Dedifferentiated amniotic fluid mesenchymal stem cell (primary cell): ENCODE data around the gene AMDHD2.

Source experiments
- DNase-seq: peaks from one replicate; pipeline ENCODE4 v3.0.0-alpha.2; 2016; ENCODE audit errors: extremely low spot score

The AMDHD2 gene

GRCh38 chr16:2517954-2518605, 2.1 kb upstream of the AMDHD2 start:
- no peak for DNase-seq

- no peak for DNase-seq
Observed at GRCh38 chr16:2518823-2519710, 1.1 kb upstream of the AMDHD2 start.

GRCh38 chr16:2519711-2520080, 475 bp upstream of the AMDHD2 start:
- no peak for DNase-seq

- DNase-seq: no peak
Observed at GRCh38 chr16:2520784-2521531, 787 bp downstream of the AMDHD2 start.

- no peak for DNase-seq
Observed at GRCh38 chr16:2523801-2524231, 3.6 kb downstream of the AMDHD2 start.

- no peak for DNase-seq
Observed at GRCh38 chr16:2524339-2524938, 4.3 kb downstream of the AMDHD2 start.

- DNase-seq: peak; percentile 8
Observed at GRCh38 chr16:2526135-2526534, 6.0 kb downstream of the AMDHD2 start.

- peak; percentile 5 for DNase-seq
Observed at GRCh38 chr16:2527071-2527783, 7.1 kb downstream of the AMDHD2 start.

- no peak for DNase-seq
Observed at GRCh38 chr16:2527784-2528100, 7.6 kb downstream of the AMDHD2 start.

GRCh38 chr16:2528161-2529060, 8.2 kb downstream of the AMDHD2 start:
- DNase-seq: no peak

- peak; percentile 10 for DNase-seq
Observed at GRCh38 chr16:2529061-2529931, 9.1 kb downstream of the AMDHD2 start.

- peak; percentile 4 for DNase-seq
Observed at GRCh38 chr16:2529961-2530628, 9.9 kb downstream of the AMDHD2 start.

GRCh38 chr16:2530629-2531318, 10.6 kb downstream of the AMDHD2 start:
- peak; percentile 7 for DNase-seq

- DNase-seq: no peak
Observed at GRCh38 chr16:2531371-2531695, 11.2 kb downstream of the AMDHD2 start, which contains the start of gene CEMP1. CEMP1 (minus strand) TSS chr16:2531408; CDS start chr16:2531073, 335 bp downstream.

GRCh38 chr16:2531696-2532493, 11.7 kb downstream of the AMDHD2 start:
- peak; percentile 96 for DNase-seq

- DNase-seq: no peak
Observed at GRCh38 chr16:2532494-2533141, 12.4 kb downstream of the AMDHD2 start.
